Smooth muscle cell (in vitro differentiated cells): ENCODE measurements around the gene SOX11. TPM values are rescaled to one million over a fixed set of nuclear protein-coding genes. Genes with fewer than 3 reads are reported as not detected.

ENCODE experiments used
- DNase-seq: peaks from one replicate; lab custom pipeline; 2025; ENCODE audit not compliant: unreplicated experiment; lab: John Stamatoyannopoulos, UW
- H2AFZ ChIP-seq: fragments of 200-600 bp; sonication (generic); 2 replicates; pipeline ENCODE4 v1.6.0; 2016; ENCODE audit warnings: antibody characterized with exemption, low read depth, mild to moderate bottlenecking
- H3F3A ChIP-seq: fragments of 200-600 bp; sonication (generic); 2 replicates; pipeline ENCODE4 v1.6.0; 2017; ENCODE audit warnings: antibody characterized with exemption, low read depth
- H3K27ac ChIP-seq: fragments of 200-600 bp; sonication (generic); 2 replicates; pipeline ENCODE4 v1.5.1; 2016; ENCODE audit warnings: low read depth, mild to moderate bottlenecking
- H3K27me3 ChIP-seq: fragments of 200-600 bp; sonication (generic); 2 replicates; pipeline ENCODE4 v1.6.1; 2016; ENCODE audit warnings: low read depth, mild to moderate bottlenecking
- H3K36me3 ChIP-seq: fragments of 200-600 bp; sonication (generic); 2 replicates; pipeline ENCODE4 v1.5.1; 2016; ENCODE audit warnings: low read depth
- H3K4me1 ChIP-seq: fragments of 200-600 bp; sonication (generic); 2 replicates; pipeline ENCODE4 v1.5.1; 2016; ENCODE audit warnings: low read depth
- H3K4me2 ChIP-seq: fragments of 200-600 bp; sonication (generic); 2 replicates; pipeline ENCODE4 v1.6.0; 2016; ENCODE audit warnings: mild to moderate bottlenecking
- H3K4me3 ChIP-seq: fragments of 200-600 bp; sonication (generic); 2 replicates; pipeline ENCODE4 v1.5.1; 2016; ENCODE audit warnings: mild to moderate bottlenecking
- H3K79me2 ChIP-seq: fragments of 200-600 bp; sonication (generic); 2 replicates; pipeline ENCODE4 v1.6.0; 2016; ENCODE audit warnings: low read depth, mild to moderate bottlenecking
- H3K9ac ChIP-seq: fragments of 200-600 bp; sonication (generic); 2 replicates; pipeline ENCODE4 v1.6.0; 2016; ENCODE audit warnings: low read depth
- H3K9me3 ChIP-seq: fragments of 200-600 bp; sonication (generic); replicated peaks from 2 replicates; pipeline ENCODE4 v1.5.1; 2016; ENCODE audit warnings: low read depth
- H4K20me1 ChIP-seq: fragments of 200-600 bp; sonication (generic); 2 replicates; pipeline ENCODE4 v1.6.0; 2016; ENCODE audit warnings: low read depth
- CTCF ChIP-seq: fragments of 200-600 bp; sonication (generic); IDR thresholded peaks from 2 replicates; pipeline ENCODE4 v1.5.1; 2017; ENCODE audit warnings: borderline replicate concordance, mild to moderate bottlenecking, antibody characterized with exemption; ENCODE audit not compliant: insufficient read depth, poor library complexity, severe bottlenecking
- WGBS: methylation state at CpG from one replicate; pipeline ENCODE4 v1.1.7; 2016; ENCODE audit warnings: low lambda C conversion rate; 5-methylcytosine and 5-hydroxymethylcytosine counted together
- polyA plus RNA-seq: library from polyadenylated mRNA; unstranded; fragments of >200 nt; fragmentation: Nextera tagmentation; extraction: Ambion mirVana; gene quantifications from 2 replicates; pipeline ENCODE4 v1.2.1, GENCODE V29; 2016
- total RNA-seq: library from RNA; depleted of rRNA; stranded (reverse); fragments of >200 nt; gene quantifications from 2 replicates; pipeline ENCODE4 v1.2.3, GENCODE V29; 2014

SOX11 gene
- total and polyA plus RNA-seq, 2 experiments from 2014 or later, result 4.7 to 20.5 TPM

GRCh38 chr2:5735521-5735861, 43.3 kb downstream of the SOX11 start:
- H3F3A ChIP-seq, result no peaks in the 10 kb centered on the region
- no peak overlapping the region for H3K4me3 ChIP-seq
- WGBS, result 83% methylated on average over 6 of the region's 6 CpGs
- no peak overlapping the region for H3K4me2 ChIP-seq
- H3K4me1 ChIP-seq, result no peaks in the 10 kb centered on the region
- no peaks in the 10 kb centered on the region for H3K79me2 ChIP-seq
- no peak overlapping the region for H2AFZ ChIP-seq
- no peak overlapping the region for H3K9ac ChIP-seq
- no peaks in the 10 kb centered on the region for H3K27me3 ChIP-seq
- no peaks in the 10 kb centered on the region for H3K9me3 ChIP-seq
- no peaks in the 10 kb centered on the region for H4K20me1 ChIP-seq
- H3K27ac ChIP-seq, result no peak overlapping the region
- no peak for TF ChIP-seq CTCF
- no peaks in the 10 kb centered on the region for H3K36me3 ChIP-seq
- DNase-seq, result no peak

GRCh38 chr2:5736050-5736449, 43.9 kb downstream of the SOX11 start:
- H3K27ac ChIP-seq, result no peak overlapping the region
- no peaks in the 10 kb centered on the region for H3K27me3 ChIP-seq
- H3K79me2 ChIP-seq, result no peaks in the 10 kb centered on the region
- no peaks in the 10 kb centered on the region for H3F3A ChIP-seq
- no peaks in the 10 kb centered on the region for H3K9me3 ChIP-seq
- WGBS, result 57% methylated on average over 5 of the region's 5 CpGs
- TF ChIP-seq CTCF, result no peak
- H3K4me1 ChIP-seq, result no peaks in the 10 kb centered on the region
- H4K20me1 ChIP-seq, result no peaks in the 10 kb centered on the region
- H3K9ac ChIP-seq, result no peak overlapping the region
- H2AFZ ChIP-seq, result no peak overlapping the region
- peak overlapping the region; percentile 8 for H3K4me2 ChIP-seq
- no peaks in the 10 kb centered on the region for H3K36me3 ChIP-seq
- no peak for DNase-seq
- H3K4me3 ChIP-seq, result no peak overlapping the region

- DNase-seq, result no peak
- Histone ChIP-seq H3K9me3 (no peaks in the 10 kb centered on the region), H3K4me1 (no peaks in the 10 kb centered on the region), H3K36me3 (no peaks in the 10 kb centered on the region), H3K27me3 (no peaks in the 10 kb centered on the region), H3K9ac (no peak overlapping the region), H3K79me2 (no peaks in the 10 kb centered on the region), H2AFZ (no peak overlapping the region), H4K20me1 (no peaks in the 10 kb centered on the region), H3K4me3 (no peak overlapping the region), H3F3A (no peaks in the 10 kb centered on the region), H3K4me2 (no peak overlapping the region), H3K27ac (no peak overlapping the region)
- 31% methylated on average over 2 of the region's 2 CpGs for WGBS
- TF ChIP-seq CTCF, result no peak
Measured at GRCh38 chr2:5736886-5737285, 44.7 kb downstream of the SOX11 start.

- H3F3A ChIP-seq, result no peaks in the 10 kb centered on the region
- no peaks in the 10 kb centered on the region for H3K27me3 ChIP-seq
- no peaks in the 10 kb centered on the region for H3K36me3 ChIP-seq
- no peak for DNase-seq
- no peak overlapping the region for H3K27ac ChIP-seq
- H3K4me3 ChIP-seq, result no peak overlapping the region
- no peaks in the 10 kb centered on the region for H3K79me2 ChIP-seq
- peaks cover 6% of the 10 kb centered on the region for H3K4me1 ChIP-seq
- no peaks in the 10 kb centered on the region for H4K20me1 ChIP-seq
- H3K4me2 ChIP-seq, result no peak overlapping the region
- H3K9me3 ChIP-seq, result no peaks in the 10 kb centered on the region
- 61% methylated on average over 5 of the region's 5 CpGs for WGBS
- no peak for TF ChIP-seq CTCF
- H3K9ac ChIP-seq, result no peak overlapping the region
- H2AFZ ChIP-seq, result no peak overlapping the region
Measured at GRCh38 chr2:5740053-5740452, 47.9 kb downstream of the SOX11 start.
